ENCODE data around the gene KRTAP10-9. TPM values are rescaled to one million over a fixed set of nuclear protein-coding genes. Genes with fewer than 3 reads are reported as not detected.

KRTAP10-9 gene
- total RNA-seq, 1 donor from 2014 or later, result not detected

DNA sequence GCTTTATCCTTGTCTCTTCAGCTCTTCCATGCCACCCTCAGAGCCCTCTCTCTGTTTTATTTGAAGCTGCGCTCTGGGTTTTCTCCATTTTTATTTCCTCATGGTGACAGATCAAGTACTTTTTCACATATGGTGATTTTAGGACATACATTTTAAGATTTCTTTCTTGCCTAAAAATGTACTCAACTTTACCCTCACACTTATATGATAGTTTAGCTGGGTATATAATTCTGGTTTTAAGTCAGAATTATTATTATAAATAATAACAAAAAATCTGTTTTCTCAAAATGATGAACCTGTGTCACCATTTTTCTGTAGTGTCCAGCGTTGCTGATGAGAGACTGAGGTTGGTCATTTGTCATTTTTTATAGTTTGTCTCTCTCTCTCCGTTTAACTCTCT, 45.7 kb upstream of the KRTAP10-9 start:
- Mint-ChIP-seq H3K9me3 (ENCODE audit: low read depth) (peaks cover 28% of the 10 kb centered on the region), H3K4me1 (ENCODE audit: low read depth) (peaks cover 9% of the 10 kb centered on the region), H3K27ac (ENCODE audit: unreplicated experiment) (no peak overlapping the region), H3K27me3 (ENCODE audit: low read depth) (peaks cover 38% of the 10 kb centered on the region), H3K4me3 (ENCODE audit: unreplicated experiment) (no peak overlapping the region), H3K36me3 (ENCODE audit: low read depth) (peaks cover 9% of the 10 kb centered on the region)
- no peak for DNase-seq (ENCODE audit: low spot score)
- TF ChIP-seq, protein P1, sequence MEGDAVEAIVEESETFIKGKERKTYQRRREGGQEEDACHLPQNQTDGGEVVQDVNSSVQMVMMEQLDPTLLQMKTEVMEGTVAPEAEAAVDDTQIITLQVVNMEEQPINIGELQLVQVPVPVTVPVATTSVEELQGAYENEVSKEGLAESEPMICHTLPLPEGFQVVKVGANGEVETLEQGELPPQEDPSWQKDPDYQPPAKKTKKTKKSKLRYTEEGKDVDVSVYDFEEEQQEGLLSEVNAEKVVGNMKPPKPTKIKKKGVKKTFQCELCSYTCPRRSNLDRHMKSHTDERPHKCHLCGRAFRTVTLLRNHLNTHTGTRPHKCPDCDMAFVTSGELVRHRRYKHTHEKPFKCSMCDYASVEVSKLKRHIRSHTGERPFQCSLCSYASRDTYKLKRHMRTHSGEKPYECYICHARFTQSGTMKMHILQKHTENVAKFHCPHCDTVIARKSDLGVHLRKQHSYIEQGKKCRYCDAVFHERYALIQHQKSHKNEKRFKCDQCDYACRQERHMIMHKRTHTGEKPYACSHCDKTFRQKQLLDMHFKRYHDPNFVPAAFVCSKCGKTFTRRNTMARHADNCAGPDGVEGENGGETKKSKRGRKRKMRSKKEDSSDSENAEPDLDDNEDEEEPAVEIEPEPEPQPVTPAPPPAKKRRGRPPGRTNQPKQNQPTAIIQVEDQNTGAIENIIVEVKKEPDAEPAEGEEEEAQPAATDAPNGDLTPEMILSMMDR (IDR thresholded peaks at IDR 0.05), result no peak

DNA sequence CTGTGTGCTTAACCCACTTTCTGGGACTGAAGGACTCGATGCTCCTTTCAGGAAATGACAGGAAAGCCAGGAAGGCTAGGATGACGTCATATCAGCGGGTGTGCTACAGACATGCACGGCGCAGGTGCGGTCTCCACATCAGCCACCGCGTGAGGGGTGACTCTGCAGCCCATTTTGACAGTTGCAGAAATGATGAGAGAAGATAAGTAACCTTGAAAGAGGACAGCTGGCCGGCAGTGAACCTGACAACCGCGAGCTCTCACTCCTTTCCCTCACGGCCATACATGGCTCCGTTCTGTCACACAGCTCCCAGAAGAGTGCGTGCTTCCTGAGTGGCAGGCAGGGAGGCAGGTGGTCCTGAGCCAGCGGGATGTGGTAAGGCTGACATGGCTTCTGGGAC, 44.8 kb upstream of the KRTAP10-9 start:
- Mint-ChIP-seq H3K4me3 (ENCODE audit: unreplicated experiment) (no peak overlapping the region), H3K27me3 (ENCODE audit: low read depth) (peaks cover 47% of the 10 kb centered on the region), H3K27ac (ENCODE audit: unreplicated experiment) (no peak overlapping the region), H3K9me3 (ENCODE audit: low read depth) (peaks cover 27% of the 10 kb centered on the region), H3K4me1 (ENCODE audit: low read depth) (peaks cover 9% of the 10 kb centered on the region), H3K36me3 (ENCODE audit: low read depth) (peaks cover 8% of the 10 kb centered on the region)
- TF ChIP-seq, protein P1 (IDR thresholded peaks at IDR 0.05), result no peak
- DNase-seq (ENCODE audit: low spot score), result peak; percentile 26

DNA sequence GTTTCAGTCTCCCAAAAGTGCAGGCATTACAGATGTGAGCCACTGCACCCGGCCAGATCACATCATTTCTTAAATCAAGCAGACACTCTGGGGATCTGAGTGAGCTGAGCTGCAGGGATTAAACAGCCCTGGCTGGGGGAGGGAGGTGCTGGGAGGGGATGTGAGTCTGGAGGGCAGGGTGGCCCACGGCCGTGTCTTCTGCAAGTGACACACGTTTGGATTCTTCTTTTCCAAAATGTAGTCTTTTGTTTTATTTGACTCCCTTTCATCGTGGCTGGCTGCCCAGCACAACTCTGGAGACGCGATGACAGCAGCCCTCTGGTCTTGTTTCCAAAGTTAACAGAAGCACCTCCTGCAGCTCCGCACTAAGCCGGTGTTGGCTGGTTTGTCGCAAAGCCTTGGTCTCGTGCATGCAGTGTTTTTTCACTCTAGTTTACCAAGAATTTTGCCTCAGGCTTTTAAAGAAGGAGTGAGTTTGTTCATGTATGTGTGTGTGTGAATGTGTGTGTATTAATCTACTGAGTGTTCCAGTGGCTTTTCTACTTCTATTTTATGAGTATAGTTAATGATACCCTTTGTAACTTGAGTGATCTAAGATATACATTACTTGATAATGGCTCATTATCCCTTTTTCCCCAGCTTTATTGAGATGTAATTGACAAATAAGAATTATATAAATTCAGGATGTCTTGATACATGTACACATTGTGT, 43.6 kb upstream of the KRTAP10-9 start:
- Mint-ChIP-seq H3K27ac (ENCODE audit: unreplicated experiment) (peak overlapping the region; percentile 14), H3K36me3 (ENCODE audit: low read depth) (peaks cover 5% of the 10 kb centered on the region), H3K4me1 (ENCODE audit: low read depth) (peaks cover 9% of the 10 kb centered on the region), H3K4me3 (ENCODE audit: unreplicated experiment) (no peak overlapping the region), H3K9me3 (ENCODE audit: low read depth) (peaks cover 22% of the 10 kb centered on the region), H3K27me3 (ENCODE audit: low read depth) (peaks cover 58% of the 10 kb centered on the region)
- TF ChIP-seq, protein P1 (IDR thresholded peaks at IDR 0.05), result no peak
- DNase-seq (ENCODE audit: low spot score), result no peak

DNA sequence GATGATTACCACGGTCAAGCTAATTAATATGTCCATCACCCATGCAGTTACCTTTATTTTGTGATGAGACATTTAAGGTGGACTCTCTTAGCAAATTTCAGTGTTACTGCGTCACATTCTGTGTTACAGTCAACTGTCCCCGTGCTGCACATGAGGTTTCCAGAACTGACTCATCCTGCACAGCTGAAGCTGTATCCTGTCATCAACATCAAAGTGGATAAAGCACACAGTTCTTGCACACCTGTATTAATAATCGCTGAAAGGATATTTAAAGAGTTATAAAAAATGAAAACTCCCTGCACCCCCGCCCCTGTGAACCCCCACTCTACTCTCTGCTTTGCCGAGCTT, 43.1 kb upstream of the KRTAP10-9 start:
- Mint-ChIP-seq H3K36me3 (ENCODE audit: low read depth) (peaks cover 5% of the 10 kb centered on the region), H3K27me3 (ENCODE audit: low read depth) (peaks cover 60% of the 10 kb centered on the region), H3K9me3 (ENCODE audit: low read depth) (peaks cover 23% of the 10 kb centered on the region), H3K27ac (ENCODE audit: unreplicated experiment) (no peak overlapping the region), H3K4me1 (ENCODE audit: low read depth) (peaks cover 9% of the 10 kb centered on the region), H3K4me3 (ENCODE audit: unreplicated experiment) (no peak overlapping the region)
- TF ChIP-seq, protein P1 (IDR thresholded peaks at IDR 0.05), result no peak
- no peak for DNase-seq (ENCODE audit: low spot score)

DNA sequence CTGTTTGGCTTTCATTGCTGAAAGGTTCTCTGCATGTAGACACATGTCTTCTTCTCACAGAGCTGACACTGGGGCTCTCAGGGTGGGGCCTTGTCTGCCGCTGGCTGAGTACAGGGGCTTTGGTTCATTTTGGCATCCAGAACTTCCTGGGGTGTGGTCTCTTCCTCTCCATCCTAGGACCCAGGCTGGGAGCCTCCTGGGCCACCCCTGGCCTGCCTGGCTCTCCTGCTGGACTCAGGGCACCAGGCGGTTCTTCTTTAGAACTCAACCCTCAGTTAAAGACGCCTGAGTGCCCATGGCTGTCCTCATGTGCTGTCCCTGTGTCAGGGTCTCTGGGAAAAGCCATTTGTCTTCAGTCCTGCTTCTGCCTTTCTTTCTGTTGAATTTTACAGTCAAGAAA, 41.0 kb upstream of the KRTAP10-9 start:
- Mint-ChIP-seq H3K4me3 (ENCODE audit: unreplicated experiment) (no peak overlapping the region), H3K9me3 (ENCODE audit: low read depth) (peaks cover 23% of the 10 kb centered on the region), H3K27me3 (ENCODE audit: low read depth) (peaks cover 59% of the 10 kb centered on the region), H3K27ac (ENCODE audit: unreplicated experiment) (no peak overlapping the region), H3K36me3 (ENCODE audit: low read depth) (peaks cover 2% of the 10 kb centered on the region), H3K4me1 (ENCODE audit: low read depth) (peaks cover 9% of the 10 kb centered on the region)
- TF ChIP-seq, protein P1 (IDR thresholded peaks at IDR 0.05), result no peak
- no peak for DNase-seq (ENCODE audit: low spot score)
